Small intestine (tissue), 7 donors: ENCODE measurements around the gene SLC2A5. TPM values are rescaled to one million over a fixed set of nuclear protein-coding genes. Genes with fewer than 3 reads are reported as not detected.
"Not testable (repeated sequence)": the region's sequence is repeated elsewhere in the genome, so short reads cannot be mapped to it uniquely, and the experiment has no call there.

ENCODE experiments used
- DNase-seq, 2 donors: peaks; one replicate each; pipeline versions ENCODE4 v3.0.0 to v3.0.0-alpha.2; 2013
- FAIRE-seq: peaks from 2 replicates; lab custom pipeline; 2012; peaks lifted over from hg19 to GRCh38; lab: Jason Lieb, UNC
- H3K27ac ChIP-seq, 3 donors: one replicate each; pipeline ENCODE4 v1.5.1; 2013; ENCODE audit warnings: low read length in 2 of 3, mild to moderate bottlenecking in 2 of 3, control low read depth in 1 of 3, inconsistent platforms in 1 of 3, low read depth in 1 of 3, moderate library complexity in 1 of 3
- H3K27me3 ChIP-seq, 3 donors: one replicate each; pipeline ENCODE4 v1.6.1; 2013; ENCODE audit warnings: low read length in 3 of 3, inconsistent platforms in 1 of 3; ENCODE audit not compliant: control insufficient read depth in 3 of 3, insufficient read depth in 3 of 3
- H3K36me3 ChIP-seq, 3 donors: one replicate each; pipeline ENCODE4 v1.6.1; 2013; ENCODE audit warnings: low read length in 3 of 3, inconsistent platforms in 1 of 3, low read depth in 1 of 3, mild to moderate bottlenecking in 1 of 3, moderate library complexity in 1 of 3; ENCODE audit not compliant: control insufficient read depth in 3 of 3, insufficient read depth in 2 of 3
- H3K4me1 ChIP-seq, 3 donors: one replicate each; pipeline ENCODE4 v1.6.1; 2013; ENCODE audit warnings: low read length in 2 of 3, inconsistent platforms in 1 of 3, low read depth in 1 of 3, mild to moderate bottlenecking in 1 of 3, moderate library complexity in 1 of 3; ENCODE audit not compliant: control insufficient read depth in 3 of 3, insufficient read depth in 2 of 3
- H3K4me3 ChIP-seq, 3 donors: one replicate each; pipeline ENCODE4 v1.5.1; 2013; ENCODE audit warnings: low read length in 3 of 3, control low read depth in 1 of 3, inconsistent platforms in 1 of 3, low read depth in 1 of 3, mild to moderate bottlenecking in 1 of 3, moderate library complexity in 1 of 3
- H3K9me3 ChIP-seq, 2 donors: one replicate each; pipeline ENCODE4 v1.6.1; 2013; ENCODE audit warnings: low read depth in 1 of 2, low read length in 1 of 2; ENCODE audit not compliant: control insufficient read depth in 2 of 2, insufficient read depth in 1 of 2
- WGBS, 3 donors: extraction: QIAGEN DNeasy Blood & Tissue Kit; methylation state at CpG; one replicate each; pipeline ENCODE4 v1.1.7; 2013; 5-methylcytosine and 5-hydroxymethylcytosine counted together
- polyA plus RNA-seq, 4 donors: library from polyadenylated mRNA; stranded (reverse) in 3 of 4; unstranded in 1 of 4; fragments of 200-250 nt in 3 of 4; fragments of 120-200 nt in 1 of 4; gene quantifications; one replicate each; pipeline versions ENCODE4 v1.2.1 to v1.2.3, GENCODE V29; 2013
- donor health status: healthy with polysubstance abuse.
- donor health status: control.
- donor health status: control.
- donor health status: Bipolar disorder and iron deficiency.
- donor health status: healthy.

SLC2A5 gene
- polyA plus RNA-seq, 4 donors, result 42.5 to 234 (median 116) TPM

- FAIRE-seq (no peak), DNase-seq (no peak)
- Histone ChIP-seq H3K27me3 (no peaks in the 10 kb centered on the region), H3K4me1 (peaks cover 0 to 7% (median 0%) of the 10 kb centered on the region in 3 donors), H3K9me3 (peaks cover 0 to 18% of the 10 kb centered on the region in 2 donors), H3K27ac (no peak overlapping the region), H3K36me3 (peaks cover 0 to 27% (median 2%) of the 10 kb centered on the region in 3 donors), H3K4me3 (no peak overlapping the region)
- WGBS, 3 donors, result 75 to 84% (median 79%) methylated on average over 13 of the region's 13 CpGs
These were observed 28.7 kb upstream of the SLC2A5 start for GRCh38 chr1:9097947-9098705.

- Histone ChIP-seq H3K27ac (no peak overlapping the region), H3K9me3 (peaks cover 0 to 18% of the 10 kb centered on the region in 2 donors), H3K27me3 (peaks cover 0 to 2% (median 0%) of the 10 kb centered on the region in 3 donors), H3K36me3 (peaks cover 0 to 11% (median 0%) of the 10 kb centered on the region in 3 donors), H3K4me1 (peaks cover 0 to 7% (median 0%) of the 10 kb centered on the region in 3 donors), H3K4me3 (no peak overlapping the region)
- WGBS, 3 donors, result 89 to 99% (median 90%) methylated on average over 2 of the region's 2 CpGs
- FAIRE-seq (no peak), DNase-seq (no peak)
These were observed 26.4 kb upstream of the SLC2A5 start for GRCh38 chr1:9095818-9096217.

- FAIRE-seq, H3K4me3 ChIP-seq, H3K27me3 ChIP-seq, H3K27ac ChIP-seq, H3K36me3 ChIP-seq, DNase-seq, H3K4me1 ChIP-seq: not testable (repeated sequence)
- WGBS, 3 donors, result 78 to 87% (median 82%) methylated on average over 18 of the region's 18 CpGs
- peaks cover 0 to 18% of the 10 kb centered on the region in 2 donors for H3K9me3 ChIP-seq
These were observed 24.7 kb upstream of the SLC2A5 start for GRCh38 chr1:9093996-9094595.

- Histone ChIP-seq H3K9me3 (peaks cover 0 to 18% of the 10 kb centered on the region in 2 donors), H3K4me1 (no peaks in the 10 kb centered on the region), H3K4me3 (no peak overlapping the region), H3K36me3 (peaks cover 0 to 3% (median 0%) of the 10 kb centered on the region in 3 donors), H3K27ac (no peak overlapping the region), H3K27me3 (peaks cover 0 to 2% (median 0%) of the 10 kb centered on the region in 3 donors)
- DNase-seq (no peak), FAIRE-seq (no peak)
- 69 to 79% (median 74%) methylated on average over 6 of the region's 6 CpGs for WGBS, 3 donors
These were observed 24.1 kb upstream of the SLC2A5 start for GRCh38 chr1:9093581-9093980.

- WGBS, 3 donors, result 73 to 90% (median 83%) methylated on average over 6 of the region's 6 CpGs
- Histone ChIP-seq H3K9me3 (peaks cover 0 to 18% of the 10 kb centered on the region in 2 donors), H3K4me1 (no peaks in the 10 kb centered on the region), H3K27me3 (peaks cover 0 to 2% (median 0%) of the 10 kb centered on the region in 3 donors), H3K4me3 (no peak overlapping the region), H3K36me3 (no peaks in the 10 kb centered on the region), H3K27ac (no peak overlapping the region)
- FAIRE-seq (no peak), DNase-seq (no peak)
These were observed 23.7 kb upstream of the SLC2A5 start for GRCh38 chr1:9093091-9093490.

GRCh38 chr1:9088807-9089206 is 19.4 kb upstream of the SLC2A5 start:
- H3K4me1 ChIP-seq, result peaks cover 0 to 16% (median 0%) of the 10 kb centered on the region in 3 donors
- H3K9me3 ChIP-seq, result peaks cover 0 to 7% of the 10 kb centered on the region in 2 donors
- FAIRE-seq (no peak), DNase-seq (no peak)
- 75 to 92% (median 85%) methylated on average over 4 of the region's 4 CpGs for WGBS, 3 donors
- H3K36me3 ChIP-seq, result no peaks in the 10 kb centered on the region
- no peak overlapping the region for H3K27ac ChIP-seq
- no peak overlapping the region for H3K4me3 ChIP-seq
- peaks cover 0 to 2% (median 0%) of the 10 kb centered on the region in 3 donors for H3K27me3 ChIP-seq

GRCh38 chr1:9087411-9088125 is 18.1 kb upstream of the SLC2A5 start:
- Histone ChIP-seq H3K36me3 (no peaks in the 10 kb centered on the region), H3K27ac (no peak overlapping the region), H3K4me3 (no peak overlapping the region), H3K9me3 (peaks cover 0 to 7% of the 10 kb centered on the region in 2 donors), H3K27me3 (peaks cover 0 to 1% (median 0%) of the 10 kb centered on the region in 3 donors), H3K4me1 (peaks cover 0 to 16% (median 3%) of the 10 kb centered on the region in 3 donors)
- WGBS, 3 donors, result 82 to 85% (median 83%) methylated on average over 12 of the region's 12 CpGs
- DNase-seq, result no peak
- FAIRE-seq, result no peak

GRCh38 chr1:9086796-9087195 is 17.4 kb upstream of the SLC2A5 start:
- Histone ChIP-seq H3K27ac (no peak overlapping the region), H3K4me1 (peaks cover 0 to 16% (median 3%) of the 10 kb centered on the region in 3 donors), H3K9me3 (peaks cover 0 to 7% of the 10 kb centered on the region in 2 donors), H3K27me3 (no peaks in the 10 kb centered on the region), H3K36me3 (no peaks in the 10 kb centered on the region), H3K4me3 (no peak overlapping the region)
- 46 to 81% (median 66%) methylated on average over 2 of the region's 2 CpGs for WGBS, 3 donors
- DNase-seq (no peak), FAIRE-seq (no peak)
